ENCODE measurements around the gene MOB1A. TPM values are rescaled to one million over a fixed set of nuclear protein-coding genes. Genes with fewer than 3 reads are reported as not detected.
"Not testable (repeated sequence)": the region's sequence is repeated elsewhere in the genome, so short reads cannot be mapped to it uniquely, and the experiment has no call there.

Gene MOB1A
- total and polyA plus RNA-seq, 2 donors: 68.4 to 104 TPM

DNA sequence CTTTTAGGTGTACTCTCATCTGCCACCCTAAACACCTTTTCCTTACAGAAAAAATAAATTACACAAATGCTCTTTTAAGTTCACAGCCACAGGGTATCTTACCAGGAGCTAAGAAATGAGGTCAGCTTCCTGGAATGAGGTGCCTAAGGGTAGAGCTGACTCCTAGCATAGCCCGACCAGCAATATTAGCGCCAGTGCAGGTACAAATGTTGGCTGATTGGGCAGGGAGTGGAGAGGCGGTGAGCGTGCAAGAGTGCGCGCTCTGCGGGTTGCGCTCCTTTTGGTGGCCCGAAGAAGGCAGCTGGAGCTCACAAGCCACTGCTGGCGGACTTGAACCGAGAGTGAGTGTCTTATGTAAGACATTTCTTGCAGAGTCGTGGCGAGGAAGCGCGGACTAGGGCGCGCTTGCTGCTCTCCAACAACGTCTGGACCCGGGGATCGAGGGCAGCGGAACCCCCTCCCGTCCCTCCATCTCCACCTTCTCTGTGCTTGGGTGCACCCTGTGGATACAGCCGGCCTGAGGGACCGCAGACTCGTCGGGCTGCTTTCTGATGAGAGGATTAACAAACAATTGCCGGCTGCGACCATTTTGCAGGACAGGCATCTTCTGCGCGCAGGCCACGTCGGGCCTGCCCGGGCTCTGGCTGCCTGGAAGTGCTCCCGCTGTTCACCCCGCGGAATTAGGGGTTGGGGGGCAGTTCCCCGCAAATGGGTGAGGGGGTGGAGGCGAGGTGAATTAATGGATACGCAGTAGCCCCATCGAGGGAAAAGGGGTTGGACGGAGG is 48.3 kb downstream of the MOB1A start:
- Histone ChIP-seq H3K36me3 (ENCODE audit: control insufficient read depth in 2 of 2, insufficient read depth in 2 of 2, low read length in 1 of 2) (peaks cover 5 to 12% of the 10 kb centered on the region in 2 donors), H3K9me3 (ENCODE audit: control insufficient read depth in 2 of 2, insufficient read depth in 1 of 2, low read length in 1 of 2) (no peaks in the 10 kb centered on the region), H3K27ac (ENCODE audit: low read depth in 1 of 2, low read length in 1 of 2) (no peak overlapping the region), H3K4me1 (ENCODE audit: control insufficient read depth in 2 of 2, insufficient read depth in 2 of 2, low read length in 2 of 2) (no peaks in the 10 kb centered on the region), H3K27me3 (ENCODE audit: control insufficient read depth in 2 of 2, insufficient read depth in 1 of 2, low read length in 1 of 2) (peaks cover 2% of the 10 kb centered on the region in 2 donors), H3K4me3 (ENCODE audit: low read length in 2 of 2) (no peak overlapping the region)
- 79% methylated on average over 41 of the region's 41 CpGs for WGBS
- DNase-seq (ENCODE audit: low read depth in 6 of 9, low spot score in 9 of 9): no peak

DNA sequence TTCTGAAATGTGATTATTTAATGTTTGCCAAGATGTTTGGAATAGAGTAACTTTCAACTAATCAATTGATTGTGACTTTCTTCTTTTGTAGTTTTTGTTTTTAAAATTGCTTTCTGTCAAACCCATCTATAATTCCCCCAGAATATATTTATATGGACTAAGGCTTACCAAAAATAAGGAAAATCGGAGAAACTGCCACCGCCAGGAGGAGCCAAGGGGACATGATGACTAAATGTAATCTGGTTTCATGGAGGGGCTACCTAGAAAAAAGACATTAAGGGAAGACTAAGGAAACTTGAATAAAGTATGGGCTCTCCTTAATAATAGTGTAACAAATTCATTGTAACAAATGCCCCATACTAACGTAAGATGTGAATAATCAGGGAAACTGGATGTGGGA is 50.5 kb downstream of the MOB1A start:
- Histone ChIP-seq H3K4me3 (ENCODE audit: low read length in 2 of 2) (no peak overlapping the region), H3K36me3 (ENCODE audit: control insufficient read depth in 2 of 2, insufficient read depth in 2 of 2, low read length in 1 of 2) (no peaks in the 10 kb centered on the region), H3K27ac (ENCODE audit: low read depth in 1 of 2, low read length in 1 of 2) (no peak overlapping the region), H3K9me3 (ENCODE audit: control insufficient read depth in 2 of 2, insufficient read depth in 1 of 2, low read length in 1 of 2) (peaks cover 0 to 7% of the 10 kb centered on the region in 2 donors), H3K27me3 (ENCODE audit: control insufficient read depth in 2 of 2, insufficient read depth in 1 of 2, low read length in 1 of 2) (peaks cover 2% of the 10 kb centered on the region in 2 donors), H3K4me1 (ENCODE audit: control insufficient read depth in 2 of 2, insufficient read depth in 2 of 2, low read length in 2 of 2) (no peaks in the 10 kb centered on the region)
- 94% methylated on average over 3 of the region's 3 CpGs for WGBS
- no peak for DNase-seq (ENCODE audit: low read depth in 6 of 9, low spot score in 9 of 9)

GRCh38 chr2:74123955-74124354 is 54.7 kb downstream of the MOB1A start:
- H3K4me1 ChIP-seq (ENCODE audit: control insufficient read depth in 2 of 2, insufficient read depth in 2 of 2, low read length in 2 of 2); DNase-seq (ENCODE audit: low read depth in 6 of 9, low spot score in 9 of 9); H3K4me3 ChIP-seq (ENCODE audit: low read length in 2 of 2); H3K27me3 ChIP-seq (ENCODE audit: control insufficient read depth in 2 of 2, insufficient read depth in 1 of 2, low read length in 1 of 2); H3K36me3 ChIP-seq (ENCODE audit: control insufficient read depth in 2 of 2, insufficient read depth in 2 of 2, low read length in 1 of 2); H3K27ac ChIP-seq (ENCODE audit: low read depth in 1 of 2, low read length in 1 of 2): not testable (repeated sequence)
- H3K9me3 ChIP-seq (ENCODE audit: control insufficient read depth in 2 of 2, insufficient read depth in 1 of 2, low read length in 1 of 2): peaks cover 1 to 26% of the 10 kb centered on the region in 2 donors
- WGBS: 98% methylated on average over 29 of the region's 29 CpGs

- DNase-seq (ENCODE audit: low read depth in 6 of 9, low spot score in 9 of 9); H3K27ac ChIP-seq (ENCODE audit: low read depth in 1 of 2, low read length in 1 of 2); H3K4me1 ChIP-seq (ENCODE audit: control insufficient read depth in 2 of 2, insufficient read depth in 2 of 2, low read length in 2 of 2); H3K4me3 ChIP-seq (ENCODE audit: low read length in 2 of 2); H3K27me3 ChIP-seq (ENCODE audit: control insufficient read depth in 2 of 2, insufficient read depth in 1 of 2, low read length in 1 of 2); H3K36me3 ChIP-seq (ENCODE audit: control insufficient read depth in 2 of 2, insufficient read depth in 2 of 2, low read length in 1 of 2): not testable (repeated sequence)
- peaks cover 1 to 26% of the 10 kb centered on the region in 2 donors for H3K9me3 ChIP-seq (ENCODE audit: control insufficient read depth in 2 of 2, insufficient read depth in 1 of 2, low read length in 1 of 2)
- WGBS: 95% methylated on average over 1 of the region's 1 CpG
These were observed 56.8 kb downstream of the MOB1A start for GRCh38 chr2:74121846-74122245.

GRCh38 chr2:74119912-74120825 is 58.5 kb downstream of the MOB1A start:
- Histone ChIP-seq H3K27ac (ENCODE audit: low read depth in 1 of 2, low read length in 1 of 2) (peak overlapping the region; percentile 61 to 84), H3K36me3 (ENCODE audit: control insufficient read depth in 2 of 2, insufficient read depth in 2 of 2, low read length in 1 of 2) (no peaks in the 10 kb centered on the region), H3K4me3 (ENCODE audit: low read length in 2 of 2) (peak overlapping the region; percentile 62 to 91), H3K27me3 (ENCODE audit: control insufficient read depth in 2 of 2, insufficient read depth in 1 of 2, low read length in 1 of 2) (peaks cover 0 to 2% of the 10 kb centered on the region in 2 donors), H3K9me3 (ENCODE audit: control insufficient read depth in 2 of 2, insufficient read depth in 1 of 2, low read length in 1 of 2) (peaks cover 1 to 29% of the 10 kb centered on the region in 2 donors), H3K4me1 (ENCODE audit: control insufficient read depth in 2 of 2, insufficient read depth in 2 of 2, low read length in 2 of 2) (peaks cover 0 to 3% of the 10 kb centered on the region in 2 donors)
- DNase-seq (ENCODE audit: low read depth in 6 of 9, low spot score in 9 of 9): peak; percentile 45 to 92 (median 69)
- 9% methylated on average over 59 of the region's 59 CpGs for WGBS

GRCh38 chr2:74119339-74119738 is 59.3 kb downstream of the MOB1A start:
- H3K27me3 ChIP-seq (ENCODE audit: control insufficient read depth in 2 of 2, insufficient read depth in 1 of 2, low read length in 1 of 2): peaks cover 0 to 2% of the 10 kb centered on the region in 2 donors
- no peaks in the 10 kb centered on the region for H3K36me3 ChIP-seq (ENCODE audit: control insufficient read depth in 2 of 2, insufficient read depth in 2 of 2, low read length in 1 of 2)
- H3K27ac ChIP-seq (ENCODE audit: low read depth in 1 of 2, low read length in 1 of 2): no peak overlapping the region
- peaks cover 1 to 29% of the 10 kb centered on the region in 2 donors for H3K9me3 ChIP-seq (ENCODE audit: control insufficient read depth in 2 of 2, insufficient read depth in 1 of 2, low read length in 1 of 2)
- DNase-seq (ENCODE audit: low read depth in 6 of 9, low spot score in 9 of 9): no peak
- no peak overlapping the region for H3K4me3 ChIP-seq (ENCODE audit: low read length in 2 of 2)
- H3K4me1 ChIP-seq (ENCODE audit: control insufficient read depth in 2 of 2, insufficient read depth in 2 of 2, low read length in 2 of 2): peaks cover 0 to 3% of the 10 kb centered on the region in 2 donors

DNA sequence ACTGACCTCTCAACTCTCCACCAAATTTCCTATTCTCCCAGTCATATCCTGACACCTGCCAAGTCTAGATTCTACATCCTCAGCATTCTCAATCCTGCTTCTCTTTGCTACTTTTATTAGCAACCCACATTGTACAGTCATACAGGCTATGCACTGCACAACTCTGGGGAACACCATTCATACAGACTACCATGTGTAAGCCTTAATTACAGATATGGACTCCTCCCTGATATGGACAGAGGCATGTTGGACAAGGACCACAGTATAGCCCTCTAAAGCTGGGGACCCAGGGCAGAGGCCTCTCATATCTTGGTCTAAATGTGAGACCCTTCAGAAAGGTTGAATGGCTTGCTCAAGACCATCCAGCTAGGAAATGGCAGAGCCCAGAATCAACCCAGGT is 67.3 kb downstream of the MOB1A start:
- peaks cover 0 to 7% of the 10 kb centered on the region in 2 donors for H3K4me1 ChIP-seq (ENCODE audit: control insufficient read depth in 2 of 2, insufficient read depth in 2 of 2, low read length in 2 of 2)
- H3K27me3 ChIP-seq (ENCODE audit: control insufficient read depth in 2 of 2, insufficient read depth in 1 of 2, low read length in 1 of 2): no peaks in the 10 kb centered on the region
- H3K36me3 ChIP-seq (ENCODE audit: control insufficient read depth in 2 of 2, insufficient read depth in 2 of 2, low read length in 1 of 2): no peaks in the 10 kb centered on the region
- H3K27ac ChIP-seq (ENCODE audit: low read depth in 1 of 2, low read length in 1 of 2): no peak overlapping the region
- no peak for DNase-seq (ENCODE audit: low read depth in 6 of 9, low spot score in 9 of 9)
- no peaks in the 10 kb centered on the region for H3K9me3 ChIP-seq (ENCODE audit: control insufficient read depth in 2 of 2, insufficient read depth in 1 of 2, low read length in 1 of 2)
- no peak overlapping the region for H3K4me3 ChIP-seq (ENCODE audit: low read length in 2 of 2)

DNA sequence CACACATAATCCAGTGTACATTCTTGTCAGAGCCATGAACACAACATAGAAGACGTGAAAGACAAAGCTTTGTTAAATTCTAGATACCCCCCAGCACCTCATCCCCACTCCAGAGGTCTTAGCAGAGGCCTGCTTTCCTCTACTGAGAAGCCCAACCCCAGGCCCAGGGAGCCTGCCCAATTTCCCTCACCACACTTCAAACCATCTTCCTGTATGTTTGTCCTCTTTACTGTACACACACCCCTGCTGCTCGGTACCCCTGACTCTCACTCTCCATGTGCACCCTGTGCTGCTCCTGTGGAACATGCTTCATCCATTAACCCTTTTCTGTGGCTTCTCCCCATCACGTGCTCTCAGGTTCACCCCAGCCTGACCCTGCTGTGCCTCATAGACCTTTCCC is 68.1 kb downstream of the MOB1A start:
- Histone ChIP-seq H3K27ac (ENCODE audit: low read depth in 1 of 2, low read length in 1 of 2) (no peak overlapping the region), H3K4me3 (ENCODE audit: low read length in 2 of 2) (no peak overlapping the region), H3K36me3 (ENCODE audit: control insufficient read depth in 2 of 2, insufficient read depth in 2 of 2, low read length in 1 of 2) (no peaks in the 10 kb centered on the region), H3K4me1 (ENCODE audit: control insufficient read depth in 2 of 2, insufficient read depth in 2 of 2, low read length in 2 of 2) (peaks cover 0 to 10% of the 10 kb centered on the region in 2 donors), H3K9me3 (ENCODE audit: control insufficient read depth in 2 of 2, insufficient read depth in 1 of 2, low read length in 1 of 2) (no peaks in the 10 kb centered on the region), H3K27me3 (ENCODE audit: control insufficient read depth in 2 of 2, insufficient read depth in 1 of 2, low read length in 1 of 2) (no peaks in the 10 kb centered on the region)
- DNase-seq (ENCODE audit: low read depth in 6 of 9, low spot score in 9 of 9): no peak
- 97% methylated on average over 3 of the region's 3 CpGs for WGBS

GRCh38 chr2:74109551-74109950 is 69.1 kb downstream of the MOB1A start:
- Histone ChIP-seq H3K36me3 (ENCODE audit: control insufficient read depth in 2 of 2, insufficient read depth in 2 of 2, low read length in 1 of 2) (peaks cover 0 to 2% of the 10 kb centered on the region in 2 donors), H3K4me1 (ENCODE audit: control insufficient read depth in 2 of 2, insufficient read depth in 2 of 2, low read length in 2 of 2) (peaks cover 0 to 10% of the 10 kb centered on the region in 2 donors), H3K27ac (ENCODE audit: low read depth in 1 of 2, low read length in 1 of 2) (no peak overlapping the region), H3K4me3 (ENCODE audit: low read length in 2 of 2) (no peak overlapping the region), H3K9me3 (ENCODE audit: control insufficient read depth in 2 of 2, insufficient read depth in 1 of 2, low read length in 1 of 2) (no peaks in the 10 kb centered on the region), H3K27me3 (ENCODE audit: control insufficient read depth in 2 of 2, insufficient read depth in 1 of 2, low read length in 1 of 2) (no peaks in the 10 kb centered on the region)
- no peak for DNase-seq (ENCODE audit: low read depth in 6 of 9, low spot score in 9 of 9)
- WGBS: 97% methylated on average over 8 of the region's 8 CpGs
